ENCODE measurements around the gene NFIB. TPM values are rescaled to one million over a fixed set of nuclear protein-coding genes. Genes with fewer than 3 reads are reported as not detected.
A peak's percentile ranks its signal among the peaks of the same experiment; 100 is the strongest.

NFIB gene
- total and polyA plus RNA-seq, 2 of the 8 experiments (the other 6 are each of a cell fraction or from before 2014, with no cell fraction given): 2.6 to 13.1 TPM

DNA sequence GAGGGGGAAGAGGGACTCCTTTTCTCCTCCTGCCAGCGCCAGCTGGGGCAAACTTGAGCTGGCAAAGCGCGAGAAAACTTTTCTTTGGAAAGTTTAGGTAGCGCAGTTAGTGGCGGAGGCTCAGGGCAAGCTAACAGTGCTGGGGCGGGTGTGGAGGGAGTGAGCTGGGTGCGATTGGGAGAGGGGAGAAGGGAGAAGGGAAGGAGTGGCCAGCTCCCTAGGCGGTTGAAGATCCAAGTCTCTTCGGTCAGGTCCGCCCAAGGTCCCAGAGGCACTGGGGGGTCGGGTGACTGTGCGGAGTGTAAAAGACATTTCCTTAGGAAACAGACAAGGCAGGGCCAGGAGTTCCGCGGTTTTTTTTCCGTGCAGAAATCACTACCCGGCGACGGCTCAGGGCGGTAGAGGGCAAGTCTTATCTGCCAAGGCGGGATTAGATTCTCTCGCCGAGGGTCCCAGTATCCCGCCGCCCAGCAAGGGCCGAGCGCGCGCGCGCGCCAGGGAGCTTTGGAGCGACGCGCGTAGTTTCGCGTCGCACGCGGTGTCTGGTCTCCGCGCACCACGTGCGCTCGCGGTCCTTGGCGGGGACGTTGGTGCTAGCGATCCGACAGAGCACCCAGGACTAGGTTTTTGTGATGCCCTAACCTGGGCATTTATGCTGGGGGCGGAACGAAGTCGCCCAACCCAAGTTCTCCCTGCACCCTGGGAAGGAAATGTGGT, 33.6 kb upstream of the NFIB start (continued):
- TF ChIP-seq BCL11A (IDR thresholded peaks at IDR 0.05; ENCODE audit: low read depth in 2 of 2, low read length in 2 of 2): no peak
- TF ChIP-seq BACH1 (IDR thresholded peaks at IDR 0.05; ENCODE audit: low read length): peak; percentile 64
- 0 out of 4 replicates have a peak, but pooled peaks of 1 of the 2 experiments have one; percentile 17 for TF ChIP-seq SIN3A (conservative IDR thresholded peaks at IDR 0.05 in 1 of 2, IDR thresholded peaks at IDR 0.05 in 1 of 2; ENCODE audit: low read depth in 1 of 2, low read length in 2 of 2)
- no peak for TF ChIP-seq HDAC6 (IDR thresholded peaks at IDR 0.05; ENCODE audit: low read depth, low read length)
- TF ChIP-seq GABPA (IDR thresholded peaks at IDR 0.05; ENCODE audit: borderline replicate concordance, insufficient read depth, low read length): no peak
- TF ChIP-seq ASH2L (IDR thresholded peaks at IDR 0.05; ENCODE audit: low read length): peak; percentile 96
- no peak for TF ChIP-seq CHD7 (IDR thresholded peaks at IDR 0.05; ENCODE audit: insufficient replicate concordance, low read length)
- no peak for TF ChIP-seq YY1 (IDR thresholded peaks at IDR 0.05; ENCODE audit: low read depth, low read length)
